Measurements from ENCODE around the gene IRF7.

The IRF7 gene

GRCh38 chr11:607020-607780, 8.6 kb downstream of the IRF7 start:
- Histone ChIP-seq H3K36me3 (ENCODE audit: control insufficient read depth, insufficient read depth, low read length) (peaks cover 72% of the 10 kb centered on the region), H3K4me1 (ENCODE audit: control insufficient read depth, insufficient read depth, low read length) (no peaks in the 10 kb centered on the region), H3K4me3 (ENCODE audit: low read length) (no peak overlapping the region), H3K27ac (ENCODE audit: low read length) (no peak overlapping the region), H3K27me3 (ENCODE audit: control insufficient read depth, insufficient read depth, low read length) (no peaks in the 10 kb centered on the region), H3K9me3 (ENCODE audit: control insufficient read depth, insufficient read depth, low read length) (no peaks in the 10 kb centered on the region)
- no CpG with 5 or more reads among the region's 35 CpGs for WGBS (ENCODE audit: insufficient coverage, insufficient read length)
- no peak for DNase-seq (ENCODE audit: low read depth, low spot score)

DNA sequence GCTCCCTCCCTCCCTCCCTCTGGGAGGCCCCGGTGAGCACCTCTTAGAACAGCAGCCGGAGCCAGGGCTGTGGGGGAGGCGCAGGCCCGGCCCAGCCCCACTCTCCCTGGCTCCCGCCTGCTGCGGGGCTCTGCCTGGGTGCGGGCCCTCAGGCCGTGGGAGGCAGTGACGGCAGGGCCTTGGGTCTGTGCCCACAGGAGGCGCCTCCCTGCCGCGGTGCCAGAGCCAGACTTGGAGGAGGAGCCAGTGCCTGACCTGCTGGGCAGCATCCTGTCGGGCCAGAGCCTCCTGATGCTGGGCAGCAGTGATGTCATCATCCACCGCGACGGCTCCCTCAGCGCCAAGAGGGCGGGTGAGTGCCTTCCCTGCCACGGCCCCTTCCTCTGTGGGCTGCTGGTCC, 9.5 kb downstream of the IRF7 start:
- Histone ChIP-seq H3K9me3 (ENCODE audit: control insufficient read depth, insufficient read depth, low read length) (no peaks in the 10 kb centered on the region), H3K36me3 (ENCODE audit: control insufficient read depth, insufficient read depth, low read length) (peaks cover 77% of the 10 kb centered on the region), H3K4me3 (ENCODE audit: low read length) (no peak overlapping the region), H3K27ac (ENCODE audit: low read length) (no peak overlapping the region), H3K27me3 (ENCODE audit: control insufficient read depth, insufficient read depth, low read length) (no peaks in the 10 kb centered on the region), H3K4me1 (ENCODE audit: control insufficient read depth, insufficient read depth, low read length) (no peaks in the 10 kb centered on the region)
- DNase-seq (ENCODE audit: low read depth, low spot score): no peak
- WGBS (ENCODE audit: insufficient coverage, insufficient read length): no CpG with 5 or more reads among the region's 19 CpGs

GRCh38 chr11:605286-606129, 10.2 kb downstream of the IRF7 start:
- H3K27ac ChIP-seq (ENCODE audit: low read length): no peak overlapping the region
- H3K9me3 ChIP-seq (ENCODE audit: control insufficient read depth, insufficient read depth, low read length): no peaks in the 10 kb centered on the region
- no peak overlapping the region for H3K4me3 ChIP-seq (ENCODE audit: low read length)
- no peak for DNase-seq (ENCODE audit: low read depth, low spot score)
- WGBS (ENCODE audit: insufficient coverage, insufficient read length): no CpG with 5 or more reads among the region's 33 CpGs
- no peaks in the 10 kb centered on the region for H3K4me1 ChIP-seq (ENCODE audit: control insufficient read depth, insufficient read depth, low read length)
- H3K36me3 ChIP-seq (ENCODE audit: control insufficient read depth, insufficient read depth, low read length): peaks cover 70% of the 10 kb centered on the region
- no peaks in the 10 kb centered on the region for H3K27me3 ChIP-seq (ENCODE audit: control insufficient read depth, insufficient read depth, low read length)

- WGBS (ENCODE audit: insufficient coverage, insufficient read length): no CpG with 5 or more reads among the region's 13 CpGs
- Histone ChIP-seq H3K4me1 (ENCODE audit: control insufficient read depth, insufficient read depth, low read length) (no peaks in the 10 kb centered on the region), H3K4me3 (ENCODE audit: low read length) (no peak overlapping the region), H3K36me3 (ENCODE audit: control insufficient read depth, insufficient read depth, low read length) (peaks cover 58% of the 10 kb centered on the region), H3K27ac (ENCODE audit: low read length) (no peak overlapping the region), H3K9me3 (ENCODE audit: control insufficient read depth, insufficient read depth, low read length) (no peaks in the 10 kb centered on the region), H3K27me3 (ENCODE audit: control insufficient read depth, insufficient read depth, low read length) (no peaks in the 10 kb centered on the region)
- DNase-seq (ENCODE audit: low read depth, low spot score): no peak
These were observed 12.6 kb downstream of the IRF7 start for GRCh38 chr11:603154-603553.

DNA sequence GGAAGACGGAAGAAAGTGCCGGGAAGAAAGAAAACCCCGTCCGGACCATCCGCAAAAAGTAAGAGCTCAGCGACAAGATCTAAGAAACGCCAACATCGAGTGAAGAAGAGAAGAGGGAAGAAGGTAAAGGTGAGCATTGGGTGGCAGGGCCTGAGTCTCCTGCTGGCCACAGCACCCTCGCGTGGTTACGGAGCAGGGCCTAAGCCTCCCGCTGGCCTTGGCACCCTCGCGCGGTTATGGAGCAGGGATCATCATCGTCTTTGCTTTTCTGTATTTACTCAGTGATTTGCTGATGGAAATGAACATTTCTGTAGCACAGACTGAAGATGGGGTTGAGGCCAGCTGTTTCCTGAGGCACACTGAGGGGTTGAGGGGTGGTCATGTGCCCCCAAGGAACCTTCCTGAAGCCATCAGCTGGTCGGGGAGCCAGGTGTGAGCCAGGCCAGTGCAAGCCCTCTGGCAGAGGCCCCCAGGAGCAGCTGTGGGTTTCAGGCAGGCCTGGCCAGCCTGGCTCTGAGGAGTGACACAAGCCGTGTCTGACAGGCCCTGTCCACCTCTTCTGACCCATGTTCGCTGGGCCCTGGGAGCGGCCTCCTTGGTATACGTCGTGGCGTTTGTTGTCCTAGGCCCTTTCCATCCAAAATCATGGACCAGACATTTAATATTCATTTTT, 14.0 kb downstream of the IRF7 start:
- H3K4me1 ChIP-seq (ENCODE audit: control insufficient read depth, insufficient read depth, low read length): no peaks in the 10 kb centered on the region
- H3K4me3 ChIP-seq (ENCODE audit: low read length): no peak overlapping the region
- no peaks in the 10 kb centered on the region for H3K27me3 ChIP-seq (ENCODE audit: control insufficient read depth, insufficient read depth, low read length)
- no peaks in the 10 kb centered on the region for H3K9me3 ChIP-seq (ENCODE audit: control insufficient read depth, insufficient read depth, low read length)
- no CpG with 5 or more reads among the region's 23 CpGs for WGBS (ENCODE audit: insufficient coverage, insufficient read length)
- no peak for DNase-seq (ENCODE audit: low read depth, low spot score)
- peaks cover 56% of the 10 kb centered on the region for H3K36me3 ChIP-seq (ENCODE audit: control insufficient read depth, insufficient read depth, low read length)
- H3K27ac ChIP-seq (ENCODE audit: low read length): no peak overlapping the region

- H3K27ac ChIP-seq (ENCODE audit: low read length): no peak overlapping the region
- H3K36me3 ChIP-seq (ENCODE audit: control insufficient read depth, insufficient read depth, low read length): peaks cover 45% of the 10 kb centered on the region
- H3K27me3 ChIP-seq (ENCODE audit: control insufficient read depth, insufficient read depth, low read length): no peaks in the 10 kb centered on the region
- DNase-seq (ENCODE audit: low read depth, low spot score): no peak
- H3K9me3 ChIP-seq (ENCODE audit: control insufficient read depth, insufficient read depth, low read length): no peaks in the 10 kb centered on the region
- H3K4me1 ChIP-seq (ENCODE audit: control insufficient read depth, insufficient read depth, low read length): no peaks in the 10 kb centered on the region; the same call in 1 of the 2 replicates
- WGBS (ENCODE audit: insufficient coverage, insufficient read length): no CpG with 5 or more reads among the region's 30 CpGs
- H3K4me3 ChIP-seq (ENCODE audit: low read length): no peak overlapping the region
These were observed 17.6 kb downstream of the IRF7 start for GRCh38 chr11:598005-598680.

DNA sequence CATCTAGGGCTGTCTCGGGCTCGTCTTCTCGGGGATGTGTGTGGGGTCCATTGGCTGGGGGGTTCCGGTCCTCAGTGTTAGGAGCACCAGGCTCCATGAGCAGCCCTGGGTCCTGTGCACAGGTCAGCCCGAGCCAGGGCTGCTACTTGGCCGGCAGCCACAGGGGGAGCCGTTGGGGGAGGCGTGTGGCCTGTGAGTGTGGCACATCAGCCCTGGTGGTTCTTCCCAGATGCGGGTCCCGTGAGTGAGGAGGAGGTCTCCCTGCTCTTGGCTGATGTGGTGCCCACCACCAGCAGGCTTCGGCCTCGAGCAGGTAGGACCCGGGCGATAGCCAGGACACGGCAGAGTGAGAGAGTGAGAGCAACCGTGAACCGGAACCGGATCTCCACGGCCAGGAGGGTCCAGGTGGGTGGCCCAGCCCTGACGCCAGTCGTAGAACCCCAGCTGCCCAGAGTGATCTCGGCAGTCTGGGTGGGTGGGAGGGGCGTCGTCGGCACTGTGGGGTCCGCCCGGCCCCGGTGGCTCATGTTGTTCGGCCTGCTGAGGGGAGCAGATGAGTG, 18.5 kb downstream of the IRF7 start:
- no peaks in the 10 kb centered on the region for H3K9me3 ChIP-seq (ENCODE audit: control insufficient read depth, insufficient read depth, low read length)
- no peaks in the 10 kb centered on the region for H3K27me3 ChIP-seq (ENCODE audit: control insufficient read depth, insufficient read depth, low read length)
- no peak overlapping the region for H3K27ac ChIP-seq (ENCODE audit: low read length)
- H3K36me3 ChIP-seq (ENCODE audit: control insufficient read depth, insufficient read depth, low read length): peaks cover 54% of the 10 kb centered on the region
- no peak overlapping the region for H3K4me3 ChIP-seq (ENCODE audit: low read length)
- DNase-seq (ENCODE audit: low read depth, low spot score): no peak
- no CpG with 5 or more reads among the region's 29 CpGs for WGBS (ENCODE audit: insufficient coverage, insufficient read length)
- H3K4me1 ChIP-seq (ENCODE audit: control insufficient read depth, insufficient read depth, low read length): no peaks in the 10 kb centered on the region; the same call in 1 of the 2 replicates

DNA sequence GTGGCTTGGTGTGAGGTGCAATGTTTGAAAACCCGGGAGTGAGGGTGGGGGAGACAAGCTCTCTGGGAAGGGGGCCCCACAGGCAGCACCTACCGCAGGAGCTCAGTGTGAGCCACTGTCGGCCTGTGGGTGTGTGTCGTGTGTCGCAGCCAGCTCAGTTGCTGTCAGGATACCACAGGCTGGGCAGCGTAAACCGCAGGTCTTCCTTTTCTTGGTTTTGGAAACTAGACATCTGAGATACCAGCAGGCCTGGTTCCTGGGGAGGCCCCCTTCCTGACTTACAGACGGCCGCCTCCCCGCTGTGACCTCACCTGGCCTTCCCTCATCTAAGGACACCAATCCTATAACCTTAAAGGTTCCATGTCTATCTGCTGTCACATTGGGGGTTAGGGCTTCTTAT, 19.4 kb downstream of the IRF7 start:
- Histone ChIP-seq H3K27ac (ENCODE audit: low read length) (no peak overlapping the region), H3K36me3 (ENCODE audit: control insufficient read depth, insufficient read depth, low read length) (peaks cover 47% of the 10 kb centered on the region), H3K4me3 (ENCODE audit: low read length) (no peak overlapping the region), H3K27me3 (ENCODE audit: control insufficient read depth, insufficient read depth, low read length) (no peaks in the 10 kb centered on the region), H3K4me1 (ENCODE audit: control insufficient read depth, insufficient read depth, low read length) (no peaks in the 10 kb centered on the region; the same call in 1 of the 2 replicates), H3K9me3 (ENCODE audit: control insufficient read depth, insufficient read depth, low read length) (no peaks in the 10 kb centered on the region)
- no CpG with 5 or more reads among the region's 10 CpGs for WGBS (ENCODE audit: insufficient coverage, insufficient read length)
- DNase-seq (ENCODE audit: low read depth, low spot score): no peak

GRCh38 chr11:595400-595799, 20.4 kb downstream of the IRF7 start:
- no peak for DNase-seq (ENCODE audit: low read depth, low spot score)
- no peak overlapping the region for H3K4me3 ChIP-seq (ENCODE audit: low read length)
- no peaks in the 10 kb centered on the region for H3K9me3 ChIP-seq (ENCODE audit: control insufficient read depth, insufficient read depth, low read length)
- H3K4me1 ChIP-seq (ENCODE audit: control insufficient read depth, insufficient read depth, low read length): no peaks in the 10 kb centered on the region; the same call in 1 of the 2 replicates
- peaks cover 50% of the 10 kb centered on the region for H3K36me3 ChIP-seq (ENCODE audit: control insufficient read depth, insufficient read depth, low read length)
- H3K27ac ChIP-seq (ENCODE audit: low read length): no peak overlapping the region
- H3K27me3 ChIP-seq (ENCODE audit: control insufficient read depth, insufficient read depth, low read length): no peaks in the 10 kb centered on the region
- no CpG with 5 or more reads among the region's 10 CpGs for WGBS (ENCODE audit: insufficient coverage, insufficient read length)

- DNase-seq (ENCODE audit: low read depth, low spot score): no peak
- H3K36me3 ChIP-seq (ENCODE audit: control insufficient read depth, insufficient read depth, low read length): peaks cover 46% of the 10 kb centered on the region
- no CpG with 5 or more reads among the region's 21 CpGs for WGBS (ENCODE audit: insufficient coverage, insufficient read length)
These were observed 22.4 kb downstream of the IRF7 start for GRCh38 chr11:593347-593746.

More at GRCh38 chr11:593347-593746, 22.4 kb downstream of the IRF7 start:
- Histone ChIP-seq H3K4me3 (ENCODE audit: low read length) (no peak overlapping the region), H3K27ac (ENCODE audit: low read length) (no peak overlapping the region), H3K27me3 (ENCODE audit: control insufficient read depth, insufficient read depth, low read length) (no peaks in the 10 kb centered on the region), H3K9me3 (ENCODE audit: control insufficient read depth, insufficient read depth, low read length) (no peaks in the 10 kb centered on the region), H3K4me1 (ENCODE audit: control insufficient read depth, insufficient read depth, low read length) (no peaks in the 10 kb centered on the region; the same call in 1 of the 2 replicates)
